Raji (cell line): ENCODE results near the gene PLEKHA5.

Experiments used
- POLR2A ChIP-seq: IDR thresholded peaks from 2 replicates; pipeline ENCODE4 v1.6.1; 2011; ENCODE audit warnings: low read depth, low read length, control low read depth; ENCODE audit not compliant: insufficient read depth

Gene PLEKHA5

GRCh38 chr12:19245666-19246065 lies 116.1 kb downstream of the PLEKHA5 start:
- TF ChIP-seq POLR2A, result no peak

DNA sequence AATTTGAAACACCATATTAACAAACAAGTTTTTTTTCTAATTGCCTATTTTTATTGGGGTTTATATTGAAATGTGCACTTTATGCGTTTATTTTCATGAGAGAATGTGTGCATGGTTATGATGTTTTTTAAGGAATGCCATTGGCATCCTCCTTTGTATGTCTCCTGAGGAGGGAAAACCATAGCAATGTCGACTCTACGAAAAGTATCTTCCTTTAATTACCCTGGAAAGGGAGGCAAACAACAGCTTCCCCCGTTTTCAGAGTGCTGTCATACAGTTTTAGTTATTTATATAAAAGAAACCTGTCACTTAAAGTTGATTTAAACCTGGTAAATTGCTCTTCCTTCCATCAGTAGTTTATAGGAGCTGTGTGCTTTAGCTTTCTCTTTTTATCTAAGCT lies 117.4 kb downstream of the PLEKHA5 start:
- no peak for TF ChIP-seq POLR2A

GRCh38 chr12:19248929-19249602 lies 119.5 kb downstream of the PLEKHA5 start:
- TF ChIP-seq POLR2A, result no peak

DNA sequence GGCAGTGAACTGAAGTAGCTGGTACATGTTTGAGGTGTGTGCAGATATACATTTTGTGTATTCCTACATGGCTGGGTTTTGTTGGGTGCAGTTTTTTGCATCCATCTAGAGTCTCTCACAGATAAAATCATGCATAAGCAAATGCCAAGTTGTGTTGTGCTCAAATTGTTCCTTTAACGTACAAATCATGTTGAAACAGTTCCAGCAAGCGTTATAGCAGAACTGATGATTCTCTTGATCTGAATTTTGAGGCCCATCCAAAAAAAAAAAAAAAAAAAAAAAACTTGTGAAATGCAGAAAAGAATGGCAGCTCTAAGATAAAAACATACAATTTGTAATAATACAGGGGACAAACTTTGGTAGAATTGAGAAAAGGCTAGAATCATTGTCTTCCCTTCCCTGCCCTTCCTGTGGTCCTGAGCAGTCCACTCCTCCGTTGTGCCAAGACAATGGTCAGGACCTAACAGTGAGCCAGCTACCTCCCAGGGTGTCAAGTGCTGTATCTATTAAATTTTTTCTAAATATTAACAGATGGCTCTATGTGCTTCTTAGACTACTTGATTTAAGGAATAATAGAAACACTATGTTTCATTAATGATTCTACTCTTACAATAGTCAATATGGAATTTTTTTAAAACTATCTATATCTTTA lies 122.1 kb downstream of the PLEKHA5 start:
- TF ChIP-seq POLR2A, result no peak

GRCh38 chr12:19260135-19260534 lies 130.6 kb downstream of the PLEKHA5 start:
- TF ChIP-seq POLR2A, result no peak

- no peak for TF ChIP-seq POLR2A
Measured at GRCh38 chr12:19261773-19262172, 132.2 kb downstream of the PLEKHA5 start.

- no peak for TF ChIP-seq POLR2A
Measured at GRCh38 chr12:19263672-19264071, 134.1 kb downstream of the PLEKHA5 start.

- TF ChIP-seq POLR2A, result no peak
Measured at GRCh38 chr12:19273482-19274330, 144.2 kb downstream of the PLEKHA5 start.

DNA sequence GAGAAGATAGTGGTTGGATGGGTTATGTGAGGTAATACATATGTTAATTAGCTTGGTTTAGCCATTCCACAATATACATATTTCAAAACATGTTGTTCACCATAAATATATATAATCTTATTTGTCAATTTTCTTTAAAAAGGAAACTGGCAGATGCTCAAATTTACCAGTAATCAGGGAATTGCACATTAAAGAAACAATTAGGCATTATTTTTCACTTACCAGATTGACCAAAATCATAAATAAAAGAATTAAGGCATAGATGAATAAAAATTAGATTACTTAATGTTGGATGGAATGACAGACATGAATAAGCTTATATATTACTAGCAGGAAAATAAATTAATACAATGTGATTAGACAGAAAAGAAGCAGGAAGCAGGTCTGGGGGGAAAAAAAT lies 147.2 kb downstream of the PLEKHA5 start:
- no peak for TF ChIP-seq POLR2A

DNA sequence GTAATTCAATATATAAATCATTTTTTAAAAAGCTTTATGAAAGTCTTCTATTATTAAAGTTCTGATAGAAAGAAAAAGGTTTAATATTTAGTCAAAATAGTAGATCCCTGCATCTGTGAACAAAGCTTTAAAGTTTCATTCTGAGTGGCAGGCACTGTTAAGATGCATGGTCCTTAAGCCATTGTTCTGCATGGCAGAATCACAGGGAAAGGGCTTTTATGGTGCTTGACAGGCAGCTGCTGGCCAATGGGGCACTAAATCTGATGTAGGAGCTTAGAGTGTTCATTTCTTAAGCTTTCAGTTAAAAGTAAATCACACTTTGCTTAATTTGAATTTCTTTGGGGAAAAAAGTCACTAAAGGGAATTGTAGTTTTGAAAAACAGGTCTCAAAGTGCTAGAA lies 148.2 kb downstream of the PLEKHA5 start:
- TF ChIP-seq POLR2A, result no peak

- TF ChIP-seq POLR2A, result no peak
Measured at GRCh38 chr12:19278407-19278806, 148.9 kb downstream of the PLEKHA5 start.

DNA sequence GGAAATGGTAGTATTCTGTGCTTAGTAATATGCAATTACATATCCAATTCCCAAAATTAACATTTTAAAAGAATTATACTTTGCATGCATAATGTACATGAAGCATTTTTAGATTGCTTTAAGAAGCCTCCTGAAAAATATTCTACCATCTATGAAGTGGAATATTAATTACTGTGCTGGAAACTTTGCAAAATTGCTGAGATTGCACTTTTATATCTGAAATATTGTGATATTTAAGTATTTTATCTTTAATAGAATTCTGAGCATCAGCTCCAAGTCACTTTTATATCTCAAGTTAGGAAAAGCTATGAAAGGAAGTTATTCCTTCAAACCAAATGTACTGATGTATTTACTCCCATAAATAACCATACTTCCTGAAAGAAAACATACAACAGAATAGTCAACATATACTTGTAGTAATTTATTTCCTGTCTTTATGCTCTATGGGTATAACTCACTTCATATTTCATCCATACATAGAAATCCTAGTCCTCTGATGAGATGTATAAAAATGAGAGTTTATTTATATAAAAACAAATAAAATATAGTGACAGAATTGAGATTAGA lies 152.7 kb downstream of the PLEKHA5 start:
- no peak for TF ChIP-seq POLR2A

DNA sequence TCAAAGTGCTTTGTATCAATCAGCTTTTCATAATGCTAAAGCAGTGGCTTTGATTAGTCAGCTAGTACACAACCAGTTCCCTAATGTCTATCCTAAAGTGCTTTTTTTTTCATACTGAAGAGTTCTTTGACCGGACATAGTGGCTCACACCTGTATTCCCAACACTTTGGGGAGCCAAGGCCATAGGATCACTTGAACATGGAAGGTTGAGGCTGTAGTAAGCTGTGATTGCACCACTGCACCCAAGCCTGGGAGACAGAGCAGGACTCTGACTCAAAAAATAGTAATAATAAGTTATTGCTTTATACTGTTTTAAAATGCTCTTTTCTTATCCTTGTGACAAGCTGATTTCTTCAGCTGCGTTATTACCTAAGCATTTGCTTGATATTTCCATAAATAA lies 155.1 kb downstream of the PLEKHA5 start:
- TF ChIP-seq POLR2A, result no peak

GRCh38 chr12:19285793-19286448 lies 156.4 kb downstream of the PLEKHA5 start:
- no peak for TF ChIP-seq POLR2A

- TF ChIP-seq POLR2A, result no peak
Measured at GRCh38 chr12:19287302-19287701, 157.8 kb downstream of the PLEKHA5 start.

- TF ChIP-seq POLR2A, result no peak
Measured at GRCh38 chr12:19288161-19288560, 158.6 kb downstream of the PLEKHA5 start.
